A673 (cell line): Measurements from ENCODE around the gene BBS12.
A peak's percentile ranks its signal among the peaks of the same experiment; 100 is the strongest.

ENCODE experiments used
- CTCF ChIP-seq: fragments of 300-800, 200-600 bp; sonication (generic); conservative IDR thresholded peaks from 2 replicates; pipeline ENCODE4 v1.5.1; 2017; ENCODE audit warnings: low read depth, mild to moderate bottlenecking, antibody characterized with exemption, low read length, moderate library complexity, mixed read lengths
- EZH2 ChIP-seq: fragments of 200-600 bp; sonication (generic); IDR thresholded peaks from 2 replicates; pipeline ENCODE4 v1.6.1; 2017; ENCODE audit warnings: borderline replicate concordance, low read depth, mild to moderate bottlenecking, mixed read lengths, antibody characterized with exemption, low read length; ENCODE audit not compliant: poor library complexity, severe bottlenecking

- peak; percentile 81 for TF ChIP-seq CTCF
- no peak for TF ChIP-seq EZH2
Observed at GRCh38 chr4:122758033-122758432, 25.5 kb downstream of the BBS12 start.
